HFFc6 (cell line): ENCODE measurements around the gene PLA2G4F. TPM values are rescaled to one million over a fixed set of nuclear protein-coding genes. Genes with fewer than 3 reads are reported as not detected.

Source experiments
- DNase-seq: peaks from one replicate; pipeline ENCODE4 v3.0.0-alpha.2; 2018
- H3K27ac Mint-ChIP-seq: 2 replicates; pipeline ENCODE4 v1.8.0; 2020; ENCODE audit warnings: mild to moderate bottlenecking, mixed read lengths
- H3K27me3 Mint-ChIP-seq: 2 replicates; pipeline ENCODE4 v1.8.0; 2021; ENCODE audit warnings: mild to moderate bottlenecking, moderate library complexity, mixed read lengths; ENCODE audit not compliant: insufficient read depth
- H3K36me3 Mint-ChIP-seq: 2 replicates; pipeline ENCODE4 v1.8.0; 2021; ENCODE audit warnings: low read depth, mixed read lengths
- H3K4me1 Mint-ChIP-seq: 2 replicates; pipeline ENCODE4 v1.8.0; 2020; ENCODE audit warnings: low read depth, mixed read lengths
- H3K4me3 Mint-ChIP-seq: 2 replicates; pipeline ENCODE4 v1.8.0; 2020; ENCODE audit warnings: mild to moderate bottlenecking, moderate library complexity, mixed read lengths
- H3K9me3 Mint-ChIP-seq: 2 replicates; pipeline ENCODE4 v1.8.0; 2020; ENCODE audit warnings: mild to moderate bottlenecking, mixed read lengths
- CTCF ChIP-seq: fragments of 200-600 bp; sonication (generic); IDR thresholded peaks from 2 replicates; pipeline ENCODE4 v1.5.0; 2021; ENCODE audit warnings: antibody characterized with exemption, mild to moderate bottlenecking
- total RNA-seq, 6 experiments: library from RNA; stranded (reverse); fragmentation: NEBNext Ultra II Directional; extraction: Animal tissue kit (Norgen Biotek cat#: 25700); gene quantifications; 2 replicates in 1 of 6; 3 replicates in 5 of 6; pipeline ENCODE4 v1.2.3, GENCODE V29; 2021

PLA2G4F gene
- total RNA-seq, 6 experiments from 2014 or later = not detected

DNA sequence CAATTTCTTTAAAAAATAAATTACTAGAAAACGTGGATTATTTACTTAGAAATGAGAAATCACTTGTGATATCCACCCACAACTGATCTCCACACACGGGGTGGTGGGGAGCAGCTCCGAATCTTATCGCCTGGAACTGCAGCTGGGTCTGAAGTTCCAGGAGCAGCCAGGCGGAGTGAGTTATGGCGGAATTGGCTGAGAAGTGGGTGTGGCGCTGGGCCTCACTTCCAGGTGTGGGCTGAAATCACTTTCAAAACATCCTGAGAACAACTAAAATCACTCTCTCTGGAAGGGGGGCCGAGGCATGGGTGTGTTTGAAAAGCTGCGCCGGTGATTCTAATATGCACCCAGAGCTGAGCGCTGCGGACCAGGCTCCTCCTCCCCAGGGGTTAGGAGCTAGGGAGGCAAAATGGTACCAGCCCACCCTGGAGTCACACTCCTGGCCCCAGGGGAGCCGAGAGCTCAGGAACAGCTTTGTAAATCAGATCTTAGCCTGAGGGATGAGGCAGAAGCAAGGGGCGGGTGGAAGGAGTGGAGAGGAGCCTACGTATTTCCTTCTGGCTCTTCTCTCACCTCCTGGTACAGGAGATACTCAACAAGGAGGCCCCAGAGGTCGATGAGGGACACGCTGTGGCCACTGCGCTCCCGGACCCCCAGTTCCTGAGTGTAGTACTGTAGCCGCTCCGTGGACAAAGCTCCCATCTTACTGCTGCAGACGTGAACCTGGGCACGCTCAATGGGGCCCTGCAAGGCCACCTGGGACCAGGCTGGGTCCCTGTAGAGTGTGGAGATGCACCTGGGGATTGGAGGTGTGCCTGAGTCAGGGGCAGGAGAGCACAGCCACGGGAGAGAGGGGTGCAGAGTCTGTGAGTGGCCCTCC, 9.6 kb downstream of the PLA2G4F start:
- H3K9me3 Mint-ChIP-seq = no peaks in the 10 kb centered on the region
- no peaks in the 10 kb centered on the region for H3K4me1 Mint-ChIP-seq
- peaks cover 45% of the 10 kb centered on the region for H3K27me3 Mint-ChIP-seq

GRCh38 chr15:42145546-42146455, 10.6 kb downstream of the PLA2G4F start:
- Mint-ChIP-seq H3K36me3 (no peaks in the 10 kb centered on the region), H3K4me3 (no peak overlapping the region), H3K27ac (no peak overlapping the region), H3K9me3 (no peaks in the 10 kb centered on the region), H3K27me3 (peaks cover 50% of the 10 kb centered on the region), H3K4me1 (no peaks in the 10 kb centered on the region)
- DNase-seq = no peak
- no peak for TF ChIP-seq CTCF

More for the DNA sequence above, 9.6 kb downstream of the PLA2G4F start:
- Mint-ChIP-seq H3K27ac (no peak overlapping the region), H3K4me3 (no peak overlapping the region), H3K36me3 (no peaks in the 10 kb centered on the region)
- no peak for TF ChIP-seq CTCF
- DNase-seq = no peak

- H3K27ac Mint-ChIP-seq = no peak overlapping the region
- no peaks in the 10 kb centered on the region for H3K4me1 Mint-ChIP-seq
- no peak overlapping the region for H3K4me3 Mint-ChIP-seq
- H3K27me3 Mint-ChIP-seq = peaks cover 52% of the 10 kb centered on the region
- H3K9me3 Mint-ChIP-seq = no peaks in the 10 kb centered on the region
- no peak for TF ChIP-seq CTCF
- no peaks in the 10 kb centered on the region for H3K36me3 Mint-ChIP-seq
- DNase-seq = no peak
Observed at GRCh38 chr15:42144841-42145375, 11.5 kb downstream of the PLA2G4F start.

DNA sequence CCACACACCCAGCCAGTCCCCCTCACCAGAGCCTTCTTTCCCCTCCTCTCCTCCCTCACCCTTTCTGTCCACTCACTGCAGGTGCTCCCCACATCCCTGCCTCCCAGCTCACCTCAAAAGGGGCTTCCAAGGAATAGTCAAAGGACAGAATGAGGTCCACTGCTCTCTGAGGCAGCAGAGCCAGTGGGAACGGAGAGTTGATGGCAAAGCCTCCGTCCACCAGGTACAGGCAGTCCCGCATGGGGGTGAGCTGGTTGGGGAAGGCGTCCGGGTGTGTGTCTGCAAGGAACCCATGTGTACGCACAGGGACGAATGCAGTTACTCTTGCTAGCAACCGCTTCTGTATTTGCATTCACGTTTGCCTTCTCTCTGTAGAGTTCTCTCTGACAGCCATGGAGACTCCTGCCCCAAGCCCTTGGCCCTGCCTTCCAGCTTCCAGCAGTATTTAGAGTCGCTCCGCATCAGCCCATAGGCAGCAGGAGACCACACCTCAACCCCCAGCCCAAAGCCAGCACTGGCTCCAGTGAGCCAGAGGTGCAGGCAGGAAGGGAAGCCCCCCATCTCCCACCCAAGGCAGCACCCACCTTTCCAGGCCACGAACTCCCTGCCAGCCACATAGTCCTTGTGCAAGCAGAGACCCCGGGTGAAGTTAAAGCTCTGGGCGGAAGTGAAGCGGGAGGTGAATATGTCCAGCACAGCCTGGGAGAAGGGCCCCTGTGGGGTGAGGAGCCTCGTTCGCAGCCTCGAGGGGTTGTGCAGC, 12.4 kb downstream of the PLA2G4F start:
- DNase-seq = no peak
- no peak overlapping the region for H3K27ac Mint-ChIP-seq
- H3K4me3 Mint-ChIP-seq = no peak overlapping the region
- no peaks in the 10 kb centered on the region for H3K4me1 Mint-ChIP-seq
- no peaks in the 10 kb centered on the region for H3K36me3 Mint-ChIP-seq
- no peaks in the 10 kb centered on the region for H3K9me3 Mint-ChIP-seq
- no peak for TF ChIP-seq CTCF
- H3K27me3 Mint-ChIP-seq = peaks cover 57% of the 10 kb centered on the region

- no peak overlapping the region for H3K4me3 Mint-ChIP-seq
- H3K27ac Mint-ChIP-seq = no peak overlapping the region
- no peaks in the 10 kb centered on the region for H3K4me1 Mint-ChIP-seq
- no peak for DNase-seq
- H3K9me3 Mint-ChIP-seq = no peaks in the 10 kb centered on the region
- no peaks in the 10 kb centered on the region for H3K36me3 Mint-ChIP-seq
- TF ChIP-seq CTCF = no peak
- peaks cover 55% of the 10 kb centered on the region for H3K27me3 Mint-ChIP-seq
Observed at GRCh38 chr15:42143356-42143755, 13.1 kb downstream of the PLA2G4F start.
